ENCODE data around the gene MYO5B.
"Not testable (repeated sequence)": the region's sequence is repeated elsewhere in the genome, so short reads cannot be mapped to it uniquely, and the experiment has no call there.

MYO5B gene

DNA sequence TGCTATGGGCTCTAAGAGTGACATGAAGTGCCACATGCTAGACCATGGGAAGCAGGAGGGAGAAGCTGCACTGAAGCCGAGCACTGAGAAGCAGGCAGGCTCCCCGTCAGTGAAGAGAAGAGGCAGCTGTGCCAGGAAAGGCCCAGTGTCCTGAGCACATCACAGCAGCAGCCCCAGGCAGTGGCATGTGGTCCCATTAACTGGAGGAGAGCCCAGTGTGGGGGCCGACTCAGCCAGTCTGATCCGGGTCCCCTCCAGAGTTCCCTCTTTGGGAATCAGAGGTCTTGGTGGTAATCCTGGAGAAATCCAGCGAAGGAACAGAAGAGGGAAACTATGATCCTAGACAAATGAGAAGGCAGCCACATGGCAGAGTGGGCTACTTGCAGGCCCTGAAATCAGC lies 284.9 kb downstream of the MYO5B start:
- DNase-seq: no peak

DNA sequence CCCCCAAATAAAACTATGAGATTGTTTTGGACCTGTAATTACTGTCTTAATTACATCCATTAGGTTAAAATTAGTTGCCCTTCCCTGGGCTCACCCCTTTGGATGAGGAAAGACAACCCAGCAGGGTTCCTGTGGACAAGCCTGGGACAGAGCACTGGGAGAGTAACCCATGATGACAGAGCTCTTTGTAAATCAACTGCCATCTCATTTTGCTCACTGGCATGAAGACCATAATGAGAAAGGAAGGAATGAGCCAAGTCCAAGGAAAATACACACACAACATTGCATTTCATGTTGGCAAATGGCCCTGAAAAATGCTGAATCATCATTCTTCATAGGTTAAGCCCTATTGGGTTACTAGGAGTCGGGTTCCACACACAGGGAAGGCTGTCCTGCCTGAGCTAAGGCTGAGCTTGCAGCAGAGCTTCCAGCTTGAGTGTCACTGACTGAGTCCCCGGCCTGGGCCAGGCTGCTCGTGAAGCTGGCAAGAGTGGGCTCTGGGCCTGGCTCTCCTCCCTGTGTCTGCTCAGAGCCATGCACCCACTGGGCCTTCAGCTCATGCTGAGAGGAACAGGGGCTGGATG lies 287.5 kb downstream of the MYO5B start:
- no peak for DNase-seq

DNA sequence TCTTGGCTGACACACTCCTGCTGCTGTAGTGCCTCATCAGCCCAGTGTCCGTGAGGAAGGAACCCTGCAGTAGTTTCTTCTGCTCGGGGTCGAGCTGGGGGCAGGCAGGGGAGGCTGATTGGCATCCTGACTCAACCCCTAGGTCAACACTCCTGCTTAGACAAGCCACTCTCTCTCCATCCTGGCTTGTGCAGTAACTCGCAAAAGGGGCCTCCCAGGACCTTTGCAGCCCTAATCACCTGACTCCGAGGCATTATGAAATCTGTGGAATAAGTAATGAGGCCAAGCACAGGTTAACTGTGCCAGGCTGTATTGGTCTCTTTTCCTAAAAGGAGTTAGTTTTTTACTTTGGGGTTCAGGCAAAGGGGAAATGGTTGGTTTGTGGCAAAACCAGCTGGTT lies 289.2 kb downstream of the MYO5B start:
- DNase-seq: no peak

DNA sequence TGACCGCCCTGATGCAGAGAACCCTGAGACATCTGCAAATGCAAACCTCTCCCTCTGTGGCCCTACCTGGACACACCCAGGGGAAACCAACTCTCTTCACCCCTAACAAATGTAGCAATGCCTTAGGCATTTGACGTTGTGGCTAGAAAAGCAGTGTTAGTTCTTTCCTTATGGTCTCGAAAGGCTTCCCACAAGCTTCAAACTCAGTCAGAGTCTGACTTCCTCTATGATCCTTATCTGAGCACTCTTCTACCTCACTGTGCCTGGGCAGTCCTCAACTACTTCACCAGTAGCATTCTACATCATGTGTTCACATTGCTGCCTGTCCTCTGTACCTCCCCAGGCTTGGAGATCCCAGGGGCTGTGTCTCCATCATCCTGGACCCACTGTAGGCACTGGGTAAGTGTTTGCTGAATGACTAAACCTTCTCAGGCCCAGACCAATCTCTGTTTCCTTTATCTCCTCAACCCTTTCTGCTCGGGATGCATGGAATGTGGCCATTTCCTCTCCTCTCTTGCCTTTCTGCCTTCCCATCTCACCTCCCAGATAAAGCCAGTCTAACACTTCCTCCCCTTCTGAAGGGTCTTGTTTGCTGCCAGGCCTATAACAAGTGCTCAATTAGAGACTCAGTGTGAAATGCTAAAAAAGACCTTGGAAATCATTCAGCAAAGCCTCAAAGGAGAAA lies 289.9 kb downstream of the MYO5B start:
- no peak for DNase-seq

DNA sequence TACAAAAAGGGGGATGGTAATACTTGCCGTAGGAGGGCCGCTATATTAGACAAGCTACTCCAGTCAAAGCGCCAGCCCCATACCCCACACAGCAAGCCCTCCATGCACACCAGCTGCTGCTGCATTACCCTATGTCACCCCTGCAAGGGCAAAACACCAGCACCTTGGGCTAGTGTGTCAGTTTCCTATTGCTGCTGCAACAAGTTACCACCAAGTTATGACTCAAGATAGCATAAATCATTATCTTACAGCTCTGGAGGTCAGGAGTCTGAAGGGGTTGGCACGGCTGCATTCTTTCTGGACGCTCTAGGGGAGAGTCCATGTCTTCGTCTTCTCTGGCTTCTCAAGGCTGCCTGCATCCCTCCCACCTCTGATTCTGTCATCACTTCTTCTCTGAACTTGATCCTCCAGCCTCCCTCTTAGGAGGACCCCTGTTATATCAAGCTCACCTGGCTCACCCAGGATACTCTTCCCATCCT lies 293.0 kb downstream of the MYO5B start:
- no peak for DNase-seq

DNA sequence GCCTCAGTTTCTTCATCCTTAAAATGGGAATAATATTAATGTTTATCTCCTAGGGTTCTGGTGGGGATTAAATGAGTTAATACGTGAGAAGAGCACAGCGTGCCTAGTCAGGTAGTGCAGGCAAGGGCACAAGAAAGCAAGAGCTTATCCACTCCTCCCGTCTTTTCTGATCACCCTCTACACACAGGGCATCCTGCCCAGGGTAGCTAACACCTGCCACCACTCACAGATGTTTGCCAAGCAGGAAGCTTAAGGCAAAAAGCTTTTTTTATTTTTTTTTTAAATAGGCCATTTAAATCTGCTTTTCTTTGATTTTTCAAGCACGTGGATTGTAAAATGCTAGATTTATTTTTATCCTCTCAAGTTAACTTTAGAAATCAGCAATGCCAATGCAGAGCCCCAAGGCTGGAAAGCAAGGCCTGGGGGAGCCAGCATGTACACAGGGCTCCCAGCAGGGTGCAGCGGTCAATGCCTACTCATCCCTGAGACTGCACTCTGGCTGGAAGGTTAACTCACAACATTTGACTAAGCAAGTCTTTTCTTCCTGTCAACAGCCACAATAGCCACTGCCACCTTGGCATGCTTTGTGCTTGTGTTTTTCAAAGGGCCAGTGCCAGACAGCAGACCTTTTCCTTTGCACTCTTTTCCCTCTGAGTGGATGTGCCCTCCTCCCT lies 295.2 kb downstream of the MYO5B start:
- no peak for DNase-seq

DNA sequence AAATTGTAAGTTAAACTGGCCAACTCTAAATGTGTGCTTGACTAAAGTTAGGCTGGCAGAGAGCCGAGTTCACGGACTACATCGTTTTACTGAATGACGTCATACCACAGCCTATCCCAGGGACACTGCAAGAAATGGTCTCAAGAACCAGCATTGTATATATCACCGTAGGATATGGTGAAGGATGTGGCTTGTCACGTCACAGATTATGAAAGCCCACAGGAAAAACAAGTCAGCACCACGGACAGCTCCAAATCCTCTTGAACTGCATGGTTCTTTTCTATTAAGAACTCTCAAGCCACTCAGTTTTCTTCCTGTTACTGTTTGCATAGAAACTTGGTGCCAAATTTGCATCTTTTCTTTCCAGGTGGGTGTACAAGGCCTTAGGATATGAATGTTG lies 296.5 kb downstream of the MYO5B start:
- DNase-seq: peak in 3 of 4 experiments; percentile 3 to 54 (median 37)

DNA sequence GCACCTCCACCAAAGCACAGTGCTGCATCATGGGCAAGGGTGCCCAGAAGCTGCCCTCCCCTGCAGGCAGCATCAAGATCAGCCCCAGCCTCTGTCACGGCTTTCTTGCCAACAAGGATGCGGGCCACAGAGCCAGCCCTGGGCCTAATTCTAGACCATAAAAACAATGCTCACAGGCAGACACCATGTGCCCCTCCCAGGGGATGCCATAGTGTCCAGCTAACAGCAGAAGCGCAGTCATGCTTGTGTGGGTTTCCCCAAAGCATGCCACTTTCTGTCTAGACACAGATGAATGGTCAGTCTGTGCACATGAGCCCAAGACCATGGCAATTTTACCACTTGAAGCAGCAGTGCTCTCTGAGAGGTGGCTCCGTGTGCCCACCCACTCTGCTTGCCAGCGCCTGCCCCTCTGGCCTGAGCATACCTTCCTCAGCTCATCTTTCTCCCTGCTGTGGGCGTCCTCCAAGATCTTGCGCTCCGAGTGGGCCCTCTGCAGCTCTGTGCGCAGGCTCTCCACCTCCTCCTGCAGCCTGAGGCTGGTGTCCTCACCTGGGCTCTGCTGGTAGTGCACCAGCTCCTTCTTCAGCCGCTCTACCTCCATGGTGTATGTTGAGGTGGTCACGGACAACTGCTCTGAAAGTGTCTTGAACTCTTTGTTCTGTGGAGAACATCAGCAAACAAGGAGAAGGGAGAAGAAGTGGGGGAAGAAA lies 300.3 kb downstream of the MYO5B start:
- no peak for DNase-seq

GRCh38 chr18:49893036-49893435 lies 301.9 kb downstream of the MYO5B start:
- DNase-seq: no peak

DNA sequence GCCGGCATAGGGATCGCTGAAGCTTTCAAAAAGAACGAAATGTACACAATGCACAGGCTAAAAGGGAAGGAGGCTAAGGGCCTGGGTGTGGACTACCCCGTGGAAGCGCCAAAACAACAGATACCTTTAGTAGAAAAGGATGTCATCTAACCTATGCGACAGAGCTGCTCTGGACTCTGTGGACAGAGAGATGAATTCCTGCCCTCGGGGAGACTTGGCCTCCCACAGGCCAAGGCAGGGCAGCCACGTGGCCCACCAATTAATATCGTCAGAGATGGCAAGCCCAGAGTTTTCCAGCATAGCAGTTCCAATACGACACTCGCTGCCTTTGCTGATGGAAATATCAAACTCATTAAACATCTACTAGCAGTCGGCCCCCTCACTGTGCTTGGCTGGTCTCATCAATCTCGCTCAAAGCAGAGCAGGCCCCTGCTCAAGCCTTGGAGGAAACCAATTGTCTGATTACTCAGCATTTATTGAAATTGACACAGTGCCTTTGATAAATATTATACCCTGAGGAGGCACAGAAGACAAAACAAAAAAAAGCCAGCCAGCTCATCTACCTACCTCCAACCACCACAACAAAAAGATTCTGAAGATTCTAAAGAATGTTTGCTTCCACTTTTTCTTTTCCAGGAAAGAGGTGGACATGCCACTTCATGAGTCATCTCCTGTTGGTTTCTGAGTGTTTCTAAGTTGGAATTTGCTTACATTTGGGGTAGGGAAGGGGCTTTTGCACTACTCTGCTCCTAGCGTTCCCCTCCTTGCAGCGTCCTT lies 302.6 kb downstream of the MYO5B start:
- no peak for DNase-seq

GRCh38 chr18:49890041-49890440 lies 304.9 kb downstream of the MYO5B start:
- DNase-seq: no peak

DNA sequence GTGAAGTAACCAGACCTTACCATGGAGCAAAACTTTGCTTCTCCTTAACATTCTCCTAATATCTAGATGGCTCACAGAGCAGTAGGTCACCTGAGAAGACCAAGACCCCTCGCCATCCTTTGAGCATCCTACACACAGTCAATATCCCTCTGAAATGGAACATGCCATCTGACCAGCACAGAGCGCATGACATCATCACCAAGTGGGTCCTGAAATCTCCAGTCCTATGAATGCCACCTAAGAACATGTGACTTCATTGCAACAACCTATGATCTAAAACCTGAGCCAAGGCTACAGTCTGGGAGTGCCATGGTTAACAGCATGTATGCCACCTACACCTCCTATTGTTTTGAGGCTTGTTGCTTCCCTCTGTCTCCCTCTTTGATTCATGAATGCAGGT lies 305.4 kb downstream of the MYO5B start:
- not testable (repeated sequence) for DNase-seq

DNA sequence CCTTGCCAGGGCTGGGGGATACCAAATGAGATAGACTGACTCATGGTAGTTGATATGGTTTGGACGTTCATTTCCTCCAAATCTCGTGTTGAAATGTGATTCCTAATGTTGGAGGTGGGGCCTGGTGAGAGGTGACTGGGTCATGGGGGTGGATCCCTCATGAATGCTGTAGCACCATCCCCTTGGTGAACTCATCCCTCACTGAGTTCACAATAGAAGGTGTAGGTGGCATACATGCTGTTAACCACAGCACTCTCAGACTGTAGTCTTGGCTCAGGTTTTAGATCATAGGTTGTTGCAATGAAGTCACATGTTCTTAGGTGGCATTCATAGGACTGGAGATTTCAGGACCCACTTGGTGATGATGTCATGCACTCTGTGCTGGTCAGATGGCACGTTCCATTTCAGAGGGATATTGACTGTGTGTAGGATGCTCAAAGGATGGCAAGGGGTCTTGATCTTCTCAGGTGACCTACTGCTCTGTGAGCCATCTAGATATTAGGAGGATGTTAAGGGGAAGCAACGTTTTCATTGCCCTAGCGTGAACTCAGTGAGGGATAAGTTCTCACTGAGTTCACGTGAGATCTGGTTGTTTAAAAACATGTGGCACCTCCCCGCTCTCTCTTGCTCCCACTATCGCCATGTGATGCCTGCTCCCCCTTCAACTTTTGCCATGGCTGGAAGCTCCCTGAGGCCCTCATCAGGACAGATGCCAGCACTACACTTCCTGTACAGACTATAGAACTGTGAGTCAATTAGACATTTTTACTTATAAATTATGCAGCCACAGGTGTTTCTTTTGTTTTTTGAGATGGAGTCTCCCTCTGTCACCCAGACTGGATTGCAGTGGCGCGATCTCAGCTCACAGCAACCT lies 307.8 kb downstream of the MYO5B start:
- no peak for DNase-seq

- no peak for DNase-seq
Measured at GRCh38 chr18:49884959-49885358, 310.0 kb downstream of the MYO5B start.

GRCh38 chr18:49884465-49884864 lies 310.5 kb downstream of the MYO5B start:
- DNase-seq: no peak

GRCh38 chr18:49880661-49881060 lies 314.3 kb downstream of the MYO5B start:
- DNase-seq: no peak

DNA sequence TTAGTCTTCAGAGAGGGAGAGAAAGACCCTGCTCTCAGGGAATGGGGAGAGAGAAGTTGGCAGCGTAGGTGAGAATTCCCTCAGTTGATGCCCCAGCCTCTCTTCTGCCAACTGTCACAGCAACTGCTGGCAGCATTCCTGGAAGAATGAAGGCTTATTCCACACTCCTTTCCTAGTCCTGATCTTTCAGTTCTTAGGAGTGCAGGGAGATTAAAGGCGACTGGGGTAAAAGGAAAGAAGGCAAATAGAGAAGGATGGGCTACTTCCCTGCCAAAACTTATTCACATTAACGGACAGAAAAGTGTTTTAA lies 315.7 kb downstream of the MYO5B start:
- DNase-seq: no peak

- DNase-seq: no peak
Measured at GRCh38 chr18:49878567-49879270, 316.2 kb downstream of the MYO5B start.

DNA sequence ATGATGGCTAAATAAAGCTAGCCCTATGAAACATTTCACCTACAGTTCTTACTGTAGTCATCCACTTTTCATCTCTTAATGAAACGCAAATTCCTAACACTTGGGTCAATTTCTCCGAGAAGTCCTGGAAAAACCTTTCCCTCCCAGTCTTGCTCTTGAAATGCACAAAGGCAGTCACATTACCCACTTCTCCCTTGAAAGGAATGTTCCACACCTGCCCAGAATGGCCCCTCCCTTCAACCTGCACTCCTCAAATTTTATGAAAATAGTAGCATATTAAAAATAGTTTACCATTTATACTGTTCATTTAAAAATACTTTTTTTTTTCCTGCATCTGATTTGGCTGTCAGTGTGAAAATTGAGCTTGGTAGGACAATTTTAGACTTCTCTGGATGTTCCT lies 316.9 kb downstream of the MYO5B start:
- no peak for DNase-seq

DNA sequence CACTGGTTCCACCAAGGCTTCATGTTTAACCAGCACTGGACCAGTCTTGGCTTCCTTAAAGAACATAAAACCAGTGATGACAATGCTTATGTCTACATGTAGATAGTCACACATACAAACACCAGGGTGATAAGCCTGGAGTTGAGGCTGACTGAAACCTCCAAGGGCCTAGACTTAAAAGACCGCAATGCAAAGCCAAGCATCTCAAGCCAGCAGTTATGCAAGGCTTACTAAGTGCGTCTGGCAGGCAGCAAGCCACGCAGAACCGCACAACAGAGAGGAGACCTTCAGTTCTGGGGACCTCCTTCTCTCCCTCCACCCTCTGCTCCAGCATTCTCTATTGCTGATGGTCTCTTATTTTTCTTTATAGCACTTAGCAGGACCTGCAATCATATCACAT lies 318.4 kb downstream of the MYO5B start:
- no peak for DNase-seq

GRCh38 chr18:49875783-49876182 lies 319.2 kb downstream of the MYO5B start:
- no peak for DNase-seq
